Osteoblast (primary cell): ENCODE data around the gene NUDT17. TPM values are rescaled to one million over a fixed set of nuclear protein-coding genes. Genes with fewer than 3 reads are reported as not detected.
A peak's percentile ranks its signal among the peaks of the same experiment; 100 is the strongest.

Experiments used
- DNase-seq: peaks from one replicate; pipeline ENCODE4 v3.0.0; 2011; ENCODE audit warnings: low spot score, mixed read lengths; ENCODE audit not compliant: insufficient read length; ENCODE audit errors: missing footprints
- H2AFZ ChIP-seq: 2 replicates; pipeline ENCODE4 v1.6.0; 2011; ENCODE audit warnings: mild to moderate bottlenecking, low read length
- H3K27ac ChIP-seq: 2 replicates; pipeline ENCODE4 v1.5.1; 2011; ENCODE audit warnings: mild to moderate bottlenecking, low read depth, low read length, moderate library complexity
- H3K27me3 ChIP-seq: 2 replicates; pipeline ENCODE4 v1.6.0; 2012; ENCODE audit warnings: mild to moderate bottlenecking, control low read depth, inconsistent platforms, low read length, moderate library complexity; ENCODE audit not compliant: insufficient read depth
- H3K36me3 ChIP-seq: 2 replicates; pipeline ENCODE4 v1.5.1; 2011; ENCODE audit warnings: mild to moderate bottlenecking, low read length, control low read depth, moderate library complexity; ENCODE audit not compliant: insufficient read depth
- H3K4me1 ChIP-seq: 2 replicates; pipeline ENCODE4 v1.5.1; 2011; ENCODE audit warnings: mild to moderate bottlenecking, low read length, control low read depth, moderate library complexity; ENCODE audit not compliant: insufficient read depth
- H3K4me2 ChIP-seq: 2 replicates; pipeline ENCODE4 v1.6.0; 2011; ENCODE audit warnings: mild to moderate bottlenecking, low read length; ENCODE audit not compliant: insufficient read depth
- H3K4me3 ChIP-seq: fragments of 200-600 bp; sonication (generic); 3 replicates; pipeline ENCODE4 v1.5.1; 2012; ENCODE audit warnings: mild to moderate bottlenecking, low read length, inconsistent platforms; ENCODE audit not compliant: insufficient read depth
- H3K79me2 ChIP-seq: 2 replicates; pipeline ENCODE4 v1.6.0; 2012; ENCODE audit warnings: mild to moderate bottlenecking, low read length, control low read depth, inconsistent platforms; ENCODE audit not compliant: insufficient read depth
- H3K9me3 ChIP-seq: 2 replicates; pipeline ENCODE4 v1.5.1; 2011; ENCODE audit warnings: low read depth, low read length, control low read depth
- H4K20me1 ChIP-seq: 2 replicates; pipeline ENCODE4 v1.6.0; 2012; ENCODE audit warnings: mild to moderate bottlenecking, low read length, control low read depth; ENCODE audit not compliant: insufficient read depth
- total RNA-seq: library from RNA; depleted of rRNA; stranded (reverse); fragments of >200 nt; gene quantifications from 2 replicates; pipeline ENCODE4 v1.2.3, GENCODE V29; 2012
- TF ChIP-seq, protein P1 (sequence below): IDR thresholded peaks from 2 replicates; pipeline ENCODE4 v1.5.1; 2011; ENCODE audit warnings: mild to moderate bottlenecking, low read depth, low read length, moderate library complexity; ENCODE audit errors: extremely low read depth

NUDT17 gene
- total RNA-seq, 1 donor, result 4.0 TPM

DNA sequence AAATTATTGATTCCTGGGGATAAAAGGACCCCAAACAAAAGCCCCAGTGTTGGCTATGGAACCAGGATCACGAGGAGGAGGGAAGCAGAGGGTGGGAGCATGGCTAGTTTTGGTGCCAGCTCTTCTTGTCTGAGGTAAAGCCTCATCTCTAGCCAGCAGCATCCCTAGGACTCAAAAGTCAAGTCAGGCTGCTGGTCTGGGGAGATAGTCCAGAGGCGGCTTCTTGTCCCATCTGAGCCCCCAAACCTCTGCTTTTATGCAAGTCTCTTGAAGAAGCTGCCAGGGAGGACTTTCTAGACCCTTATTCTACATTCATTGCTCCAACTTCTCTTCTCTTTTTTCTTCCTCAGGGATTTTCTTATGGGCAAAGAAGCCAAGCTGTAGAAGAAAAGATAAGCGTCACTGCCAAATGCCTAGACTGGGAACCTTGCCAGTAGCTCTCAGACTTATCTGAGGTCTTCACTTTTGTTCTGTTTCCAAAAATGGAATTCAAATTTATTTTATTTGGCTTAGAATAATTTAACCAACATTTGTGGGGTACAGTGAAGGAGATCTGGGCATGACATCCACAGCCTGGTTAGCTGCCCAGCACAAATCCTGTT, 47.2 kb downstream of the NUDT17 start:
- peaks cover 6% of the 10 kb centered on the region for H3K36me3 ChIP-seq
- no peaks in the 10 kb centered on the region for H3K9me3 ChIP-seq
- H4K20me1 ChIP-seq, result no peaks in the 10 kb centered on the region
- TF ChIP-seq, protein P1, sequence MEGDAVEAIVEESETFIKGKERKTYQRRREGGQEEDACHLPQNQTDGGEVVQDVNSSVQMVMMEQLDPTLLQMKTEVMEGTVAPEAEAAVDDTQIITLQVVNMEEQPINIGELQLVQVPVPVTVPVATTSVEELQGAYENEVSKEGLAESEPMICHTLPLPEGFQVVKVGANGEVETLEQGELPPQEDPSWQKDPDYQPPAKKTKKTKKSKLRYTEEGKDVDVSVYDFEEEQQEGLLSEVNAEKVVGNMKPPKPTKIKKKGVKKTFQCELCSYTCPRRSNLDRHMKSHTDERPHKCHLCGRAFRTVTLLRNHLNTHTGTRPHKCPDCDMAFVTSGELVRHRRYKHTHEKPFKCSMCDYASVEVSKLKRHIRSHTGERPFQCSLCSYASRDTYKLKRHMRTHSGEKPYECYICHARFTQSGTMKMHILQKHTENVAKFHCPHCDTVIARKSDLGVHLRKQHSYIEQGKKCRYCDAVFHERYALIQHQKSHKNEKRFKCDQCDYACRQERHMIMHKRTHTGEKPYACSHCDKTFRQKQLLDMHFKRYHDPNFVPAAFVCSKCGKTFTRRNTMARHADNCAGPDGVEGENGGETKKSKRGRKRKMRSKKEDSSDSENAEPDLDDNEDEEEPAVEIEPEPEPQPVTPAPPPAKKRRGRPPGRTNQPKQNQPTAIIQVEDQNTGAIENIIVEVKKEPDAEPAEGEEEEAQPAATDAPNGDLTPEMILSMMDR, result no peak
- H3K79me2 ChIP-seq, result no peaks in the 10 kb centered on the region
- peak; percentile 86 for DNase-seq
- H3K27me3 ChIP-seq, result no peaks in the 10 kb centered on the region
- peak overlapping the region; percentile 46 for H3K4me3 ChIP-seq
- peak overlapping the region; percentile 93 for H3K27ac ChIP-seq
- H2AFZ ChIP-seq, result peak overlapping the region; percentile 64
- peaks cover 28% of the 10 kb centered on the region for H3K4me1 ChIP-seq
- H3K4me2 ChIP-seq, result peak overlapping the region; percentile 85

DNA sequence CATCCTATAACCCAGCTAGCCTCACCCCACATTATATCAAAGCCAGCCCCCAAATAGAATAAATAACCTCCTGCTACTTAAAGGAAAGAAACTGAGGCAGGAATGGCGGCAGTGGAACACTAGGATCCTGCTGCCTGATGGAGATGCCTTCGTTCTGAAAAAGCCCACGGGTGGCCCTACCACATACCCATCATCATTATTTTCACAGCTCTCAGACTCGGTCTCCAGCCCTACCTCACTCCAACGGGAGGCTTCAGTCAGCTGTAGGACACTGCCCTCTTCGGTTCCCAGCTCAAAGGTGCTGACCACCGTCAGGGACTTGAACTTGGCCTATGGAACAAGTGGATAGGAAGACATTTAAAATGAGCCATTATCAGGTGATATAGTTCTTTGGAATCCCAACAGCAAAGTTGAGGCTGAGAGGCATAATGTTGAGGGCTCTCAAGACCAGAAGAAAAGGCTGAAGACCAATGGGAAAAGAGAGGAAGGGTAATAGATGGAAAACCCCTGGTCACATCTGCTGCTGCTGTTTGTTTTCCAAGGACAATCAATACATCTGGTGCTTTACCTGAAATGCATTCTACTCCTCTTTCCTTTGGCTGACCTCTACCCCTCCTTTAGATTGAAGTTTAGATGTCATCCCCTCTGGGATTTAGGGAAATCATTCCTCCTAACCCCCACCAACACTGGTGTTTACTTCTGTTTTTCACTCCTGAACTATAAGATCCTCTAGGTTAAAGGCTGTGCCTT, 48.1 kb downstream of the NUDT17 start:
- Histone ChIP-seq H3K27ac (peak overlapping the region; percentile 93), H3K4me3 (no peak overlapping the region)

DNA sequence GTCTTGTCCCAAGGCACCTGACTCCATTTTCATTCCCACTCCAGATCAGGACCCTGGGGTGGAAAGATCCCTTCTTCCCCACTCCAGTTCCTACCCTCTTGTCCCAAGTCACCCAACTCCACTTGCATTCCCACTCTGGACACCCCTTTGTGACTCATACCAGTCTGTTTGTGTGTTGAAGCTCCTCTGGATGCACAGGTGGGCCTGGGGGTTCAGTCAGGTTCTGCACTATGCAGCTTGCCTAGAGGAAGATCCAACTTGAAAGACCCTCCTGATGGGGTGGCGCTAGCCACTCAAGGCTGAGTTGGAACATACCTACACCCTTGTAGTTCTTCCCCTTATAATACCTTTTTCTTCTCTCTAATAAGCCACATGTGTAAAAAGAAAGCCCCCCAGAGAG, 50.0 kb downstream of the NUDT17 start:
- TF ChIP-seq, protein P1, result no peak
- peaks cover 28% of the 10 kb centered on the region for H3K4me1 ChIP-seq
- no peaks in the 10 kb centered on the region for H4K20me1 ChIP-seq
- no peak overlapping the region for H3K4me2 ChIP-seq
- no peak overlapping the region for H3K27ac ChIP-seq
- no peak overlapping the region for H3K4me3 ChIP-seq
- H3K79me2 ChIP-seq, result no peaks in the 10 kb centered on the region
- no peak overlapping the region for H2AFZ ChIP-seq
- H3K36me3 ChIP-seq, result peaks cover 25% of the 10 kb centered on the region
- H3K27me3 ChIP-seq, result no peaks in the 10 kb centered on the region
- H3K9me3 ChIP-seq, result no peaks in the 10 kb centered on the region
- no peak for DNase-seq

More for the DNA sequence above, 48.1 kb downstream of the NUDT17 start:
- H3K27me3 ChIP-seq, result no peaks in the 10 kb centered on the region
- peaks cover 28% of the 10 kb centered on the region for H3K4me1 ChIP-seq
- no peaks in the 10 kb centered on the region for H4K20me1 ChIP-seq
- H2AFZ ChIP-seq, result no peak overlapping the region
- H3K79me2 ChIP-seq, result no peaks in the 10 kb centered on the region
- H3K4me2 ChIP-seq, result peak overlapping the region; percentile 85
- H3K9me3 ChIP-seq, result no peaks in the 10 kb centered on the region
- TF ChIP-seq, protein P1, result no peak
- H3K36me3 ChIP-seq, result peaks cover 10% of the 10 kb centered on the region
- DNase-seq, result no peak

DNA sequence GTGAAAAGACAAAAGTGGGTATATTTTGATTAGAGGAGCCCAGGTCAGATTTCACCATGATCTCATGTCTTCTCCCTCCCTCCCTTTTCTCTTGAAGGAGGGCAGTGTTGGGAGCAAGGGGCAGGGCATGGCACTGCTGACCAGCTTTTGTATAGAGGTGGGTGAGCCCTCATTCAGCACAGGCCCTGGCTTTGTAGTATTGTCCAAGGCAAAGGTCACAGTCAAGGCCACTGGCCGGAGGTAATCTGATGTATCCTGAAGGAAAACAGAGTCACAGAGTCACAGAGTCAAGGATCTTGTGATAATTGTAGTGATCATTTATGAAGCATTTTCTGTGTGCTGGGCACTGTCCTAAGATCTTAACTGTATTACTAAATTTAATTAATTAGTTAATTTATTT, 52.5 kb downstream of the NUDT17 start:
- peaks cover 33% of the 10 kb centered on the region for H3K36me3 ChIP-seq
- H3K4me3 ChIP-seq, result no peak overlapping the region

More for the DNA sequence above, 52.5 kb downstream of the NUDT17 start:
- no peak overlapping the region for H3K4me2 ChIP-seq
- H3K4me1 ChIP-seq, result peaks cover 5% of the 10 kb centered on the region
- TF ChIP-seq, protein P1, result no peak
- no peaks in the 10 kb centered on the region for H3K27me3 ChIP-seq
- H3K9me3 ChIP-seq, result no peaks in the 10 kb centered on the region
- H4K20me1 ChIP-seq, result no peaks in the 10 kb centered on the region
- no peak for DNase-seq
- H2AFZ ChIP-seq, result no peak overlapping the region
- no peak overlapping the region for H3K27ac ChIP-seq
- H3K79me2 ChIP-seq, result no peaks in the 10 kb centered on the region
